HPDE6-E6E7 (cell line): Measurements from ENCODE around the gene SP1.
A peak's percentile ranks its signal among the peaks of the same experiment; 100 is the strongest.
"Not testable (repeated sequence)": the region's sequence is repeated elsewhere in the genome, so short reads cannot be mapped to it uniquely, and the experiment has no call there.

ENCODE experiments used
- DNase-seq: peaks from one replicate; pipeline ENCODE4 v3.0.0; 2011; ENCODE audit warnings: missing footprints; ENCODE audit errors: extremely low spot score

Gene SP1

DNA sequence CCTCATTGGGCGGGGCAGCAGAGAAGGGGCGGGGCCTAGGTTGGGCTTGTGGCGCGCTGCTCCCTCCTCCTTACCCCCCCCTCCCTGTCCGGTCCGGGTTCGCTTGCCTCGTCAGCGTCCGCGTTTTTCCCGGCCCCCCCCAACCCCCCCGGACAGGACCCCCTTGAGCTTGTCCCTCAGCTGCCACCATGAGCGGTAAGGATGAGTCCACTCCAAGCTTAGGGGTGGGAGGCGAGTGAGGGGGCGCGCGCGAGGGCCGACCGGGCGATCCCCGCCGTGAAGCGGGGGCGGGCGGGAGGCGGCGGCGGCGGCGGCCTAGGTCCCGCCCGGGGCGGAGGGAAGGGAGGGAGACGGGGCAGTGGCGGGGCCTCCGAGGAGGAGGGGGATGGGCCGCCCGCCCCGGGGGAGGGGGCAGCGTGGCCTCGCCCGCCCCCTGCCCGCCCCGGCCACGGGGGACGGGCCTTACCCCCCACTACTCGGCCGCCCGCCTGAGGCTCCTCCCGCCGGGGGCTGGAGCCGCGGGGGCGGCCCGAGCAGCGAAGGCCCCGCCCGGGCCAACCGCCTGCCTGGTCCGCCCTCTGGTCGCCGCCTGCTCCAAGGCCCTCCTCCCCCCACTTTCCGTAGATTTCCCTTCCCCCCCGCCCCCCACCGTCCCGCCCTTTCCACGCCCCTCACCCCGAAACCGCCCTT lies at the start of gene SP1:
TSS of gene SP1 (plus strand) at position 73 of the 690 bp plus-strand sequence. CDS start at position 189, 116 bp downstream.
- DNase-seq, result peak; percentile 74

- DNase-seq, result no peak
Observed at GRCh38 chr12:53330671-53331070, 49.3 kb upstream of the SP1 start.

DNA sequence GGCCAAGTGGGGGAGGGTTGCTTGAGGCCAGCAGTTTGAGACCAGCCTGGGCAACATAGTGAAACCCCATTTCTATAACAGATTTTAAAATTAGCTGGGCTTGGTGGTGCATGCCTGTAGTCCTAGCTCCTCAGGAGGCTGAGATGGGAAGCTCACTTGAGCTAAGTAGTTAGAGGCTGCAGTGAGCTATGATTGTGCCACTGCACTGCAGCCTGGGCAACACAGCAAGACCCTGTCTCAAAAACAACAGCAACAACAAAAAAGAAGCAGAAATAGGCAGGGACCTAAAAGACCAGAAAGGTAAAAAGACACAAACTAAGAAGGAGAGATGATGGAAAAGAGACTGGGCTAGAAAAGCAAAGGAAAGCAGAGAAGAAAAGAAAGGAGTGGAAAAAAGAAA lies 47.6 kb upstream of the SP1 start:
- DNase-seq, result not testable (repeated sequence)

GRCh38 chr12:53332744-53333143 lies 47.2 kb upstream of the SP1 start:
- no peak for DNase-seq

DNA sequence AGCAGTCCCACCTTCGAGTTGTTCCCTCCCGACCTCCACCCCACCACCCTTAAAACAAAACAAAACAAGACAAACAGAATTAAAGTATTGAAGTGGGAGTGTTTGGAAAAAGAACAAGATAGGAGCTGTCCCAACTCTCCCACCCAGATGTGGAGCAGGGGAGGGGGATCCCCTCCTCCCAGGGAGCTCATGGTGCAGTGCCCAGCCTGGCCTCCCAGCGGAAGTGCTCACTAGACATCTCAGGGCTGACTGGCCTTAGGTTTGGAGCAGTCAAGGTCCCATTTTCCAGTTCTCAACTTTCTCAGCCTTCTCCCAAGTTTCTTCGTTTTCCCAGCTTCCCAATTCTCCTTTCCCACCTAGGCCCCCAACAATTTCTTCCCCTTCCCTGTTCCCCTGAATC lies 46.7 kb upstream of the SP1 start:
- DNase-seq, result no peak

DNA sequence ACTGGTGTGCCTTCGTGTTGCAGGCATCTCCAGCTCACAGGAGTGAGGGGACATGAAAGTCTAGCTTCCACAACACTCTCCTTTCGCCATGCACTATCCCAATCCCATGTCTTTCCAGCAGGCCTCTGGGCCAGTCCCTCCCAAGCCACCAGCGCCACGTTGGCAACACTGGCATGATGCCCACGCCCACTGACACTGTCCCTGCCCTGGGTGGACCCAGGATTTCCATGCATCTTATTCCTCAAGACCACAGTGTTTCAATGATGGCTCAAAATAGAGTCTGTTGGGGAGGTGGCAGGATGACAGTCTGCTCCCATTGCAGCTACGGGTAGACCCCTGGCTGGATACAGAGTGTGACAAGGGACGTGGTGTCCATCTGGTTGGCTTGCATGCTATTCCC lies 46.1 kb upstream of the SP1 start:
- no peak for DNase-seq

DNA sequence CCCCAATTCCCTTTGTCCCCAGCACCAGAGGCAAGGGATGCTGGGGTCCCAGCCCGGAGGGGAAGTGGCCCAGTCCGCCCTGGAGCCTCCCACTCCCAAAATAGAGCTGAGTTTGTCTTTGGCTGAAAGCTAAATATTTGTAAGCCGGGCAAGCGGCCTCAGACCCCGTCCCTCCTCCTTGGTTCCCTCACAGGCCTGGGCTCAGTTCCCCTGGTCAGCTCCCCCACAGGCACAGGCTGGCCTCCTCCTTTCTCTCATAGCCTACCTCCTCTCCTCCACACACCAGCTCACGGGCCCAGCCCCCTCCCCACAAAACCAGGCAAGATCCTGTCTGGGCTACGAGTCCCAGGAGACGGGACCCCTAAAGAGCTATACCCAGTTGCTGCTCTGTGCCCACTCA lies 45.2 kb upstream of the SP1 start:
- DNase-seq, result no peak

DNA sequence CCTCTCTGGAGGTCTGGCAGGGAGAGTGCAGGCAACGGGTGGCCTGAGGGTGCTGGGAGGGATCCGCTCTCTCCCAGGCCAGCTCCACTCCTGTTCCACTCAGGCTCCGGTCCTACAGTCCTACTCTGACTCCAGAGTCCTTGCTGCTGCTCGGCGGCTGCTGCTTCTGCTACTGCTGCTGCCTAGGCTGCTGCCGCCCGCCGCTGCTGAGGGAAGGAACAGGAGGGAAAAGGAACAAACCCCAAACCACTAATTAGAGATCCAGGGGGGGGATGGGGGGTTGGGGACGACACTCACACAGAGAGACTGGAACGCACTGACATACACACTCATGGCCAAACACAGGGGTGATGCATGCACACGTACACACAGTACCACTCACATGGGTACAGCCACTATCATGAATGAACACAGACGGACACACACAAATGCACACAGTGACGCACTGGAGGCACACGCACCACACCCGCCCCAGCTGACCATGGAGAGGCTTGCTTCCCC lies 43.7 kb upstream of the SP1 start, which contains the start of gene SP7:
TSS of gene SP7 (minus strand) at position 174 of the 501 bp plus-strand sequence. CDS start 708 bp downstream, outside the sequence.
- DNase-seq, result no peak

- no peak for DNase-seq
Observed at GRCh38 chr12:53338017-53338416, 42.0 kb upstream of the SP1 start.

GRCh38 chr12:53338916-53339315 lies 41.1 kb upstream of the SP1 start:
- no peak for DNase-seq

- DNase-seq, result no peak
Observed at GRCh38 chr12:53340398-53340797, 39.6 kb upstream of the SP1 start.

GRCh38 chr12:53343449-53343848 lies 36.5 kb upstream of the SP1 start:
- DNase-seq, result no peak

GRCh38 chr12:53343969-53344368 lies 36.0 kb upstream of the SP1 start:
- DNase-seq, result no peak

- no peak for DNase-seq
Observed at GRCh38 chr12:53344487-53344823, 35.5 kb upstream of the SP1 start.

DNA sequence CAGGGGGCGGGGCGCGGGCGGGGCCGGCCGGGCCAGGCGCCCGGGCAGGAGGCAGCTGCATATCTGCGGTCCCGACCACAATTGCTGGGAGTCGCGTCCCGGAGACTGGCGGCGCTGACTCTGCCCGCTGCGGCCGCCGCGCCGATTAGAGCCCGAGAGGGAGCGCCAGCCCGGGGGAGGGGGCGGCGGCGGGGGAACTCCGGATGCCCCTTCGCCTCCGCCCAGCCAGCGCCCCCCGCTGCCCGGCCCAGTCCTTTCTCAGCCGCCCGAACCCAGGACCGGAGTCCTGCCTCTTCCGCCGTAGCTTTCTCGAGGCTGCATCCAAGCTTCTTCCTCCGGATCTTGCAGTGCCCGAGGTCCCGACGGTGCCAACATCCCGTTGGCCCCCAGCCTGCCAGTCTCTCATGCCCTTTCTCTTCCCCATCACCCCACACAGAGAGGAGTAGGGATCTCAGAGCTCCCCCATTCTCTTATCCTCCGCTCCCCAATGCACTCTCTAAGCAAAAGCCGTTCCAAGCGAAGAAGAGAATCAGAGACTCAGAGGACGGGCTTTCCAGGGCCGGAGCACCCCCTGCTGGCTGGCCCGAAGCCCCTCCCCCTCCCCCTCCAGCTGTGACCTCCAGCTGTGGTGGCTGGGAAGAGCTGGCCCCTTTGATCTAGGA lies 35.0 kb upstream of the SP1 start:
- no peak for DNase-seq

- no peak for DNase-seq
Observed at GRCh38 chr12:53345486-53346188, 34.3 kb upstream of the SP1 start.

- no peak for DNase-seq
Observed at GRCh38 chr12:53346491-53346890, 33.5 kb upstream of the SP1 start.

DNA sequence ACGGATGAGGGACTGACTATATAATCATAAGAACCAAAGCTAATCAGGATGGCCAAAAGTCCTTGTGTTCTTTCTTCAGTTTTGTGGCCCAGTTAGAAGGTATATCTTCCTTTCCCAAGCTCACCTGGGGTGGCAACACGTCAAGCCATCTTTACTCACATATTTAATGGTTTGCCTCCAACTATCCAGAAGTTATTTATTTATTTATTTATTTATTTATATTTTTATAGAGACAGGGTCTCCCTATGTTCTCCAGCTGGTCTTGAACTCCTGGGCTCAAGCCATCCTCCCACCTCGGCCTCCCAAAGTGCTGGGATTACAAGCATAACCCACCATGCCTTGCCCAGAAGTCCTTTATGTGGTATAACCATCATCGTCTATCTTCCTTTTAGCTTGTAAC lies 32.1 kb upstream of the SP1 start:
- DNase-seq, result no peak

GRCh38 chr12:53352331-53353256 lies 27.4 kb upstream of the SP1 start:
- DNase-seq, result no peak

GRCh38 chr12:53353257-53353655 lies 26.7 kb upstream of the SP1 start:
- DNase-seq, result no peak

DNA sequence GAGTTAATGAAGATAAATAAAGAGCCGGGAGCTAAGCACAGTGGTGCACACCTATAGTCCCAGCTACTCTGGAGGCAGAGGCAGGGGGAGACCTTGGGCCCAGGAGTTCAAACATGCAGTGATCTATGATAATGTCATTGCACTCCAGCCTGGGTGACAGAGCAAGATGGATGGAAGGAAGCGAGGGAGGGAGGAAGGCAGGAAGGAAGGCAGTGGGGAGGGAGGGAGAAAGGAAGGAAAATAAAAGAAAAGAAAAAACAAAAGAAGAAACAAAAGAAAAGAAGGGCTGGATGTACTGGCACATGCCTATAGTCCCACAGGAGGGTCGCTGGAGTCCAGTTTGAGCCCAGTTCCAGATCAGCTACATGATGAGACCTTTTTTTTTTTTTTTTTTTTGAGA lies 24.9 kb upstream of the SP1 start:
- no peak for DNase-seq
